ENCODE results near the gene COG5.

DNA sequence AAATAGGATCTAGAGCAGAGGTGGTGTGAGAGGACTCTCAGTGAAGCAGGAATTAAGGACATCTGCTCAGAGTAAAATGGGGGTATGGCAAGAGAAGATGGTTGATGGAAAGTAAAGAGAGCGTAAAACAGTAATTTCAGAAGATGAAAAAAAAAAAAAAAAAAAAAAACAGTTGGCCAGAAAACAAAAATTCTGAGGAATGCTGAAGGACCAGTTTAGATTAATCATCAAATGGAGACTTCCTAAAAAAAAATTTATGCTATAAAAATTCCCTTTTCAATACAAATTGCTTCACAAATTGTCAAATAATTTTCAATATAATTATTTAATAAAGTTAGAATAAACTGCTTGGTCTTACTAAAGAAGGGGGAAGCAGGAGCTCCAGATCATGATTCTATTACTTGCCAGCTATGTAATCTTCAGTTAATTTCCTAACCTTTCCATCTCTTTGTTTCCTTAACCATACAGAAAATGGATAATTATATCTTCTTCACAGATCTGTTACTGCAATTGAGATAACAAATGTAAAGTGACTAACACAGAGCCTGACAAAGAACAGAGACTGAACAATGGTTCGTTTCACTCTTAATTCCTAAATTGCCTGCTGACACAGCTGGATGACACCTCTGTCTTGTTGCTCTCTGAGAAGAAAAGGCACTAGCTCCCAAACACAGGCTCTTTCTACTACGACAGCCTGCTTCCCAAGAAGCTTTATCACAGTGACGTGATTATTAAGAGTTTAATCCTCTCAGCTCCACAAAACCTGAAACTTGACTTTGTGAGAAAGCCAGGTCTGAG is 158.8 kb downstream of the COG5 start:
- TF ChIP-seq GATA3 (IDR thresholded peaks at IDR 0.05; ENCODE audit: low read depth, low read length) (peak; percentile 79), GATA2 (IDR thresholded peaks at IDR 0.05; ENCODE audit: low read depth, low read length) (peak; percentile 27; the same call in 1 of the 2 replicates)
